ENCODE results near the gene ZNF143.

- TF ChIP-seq, protein P1, sequence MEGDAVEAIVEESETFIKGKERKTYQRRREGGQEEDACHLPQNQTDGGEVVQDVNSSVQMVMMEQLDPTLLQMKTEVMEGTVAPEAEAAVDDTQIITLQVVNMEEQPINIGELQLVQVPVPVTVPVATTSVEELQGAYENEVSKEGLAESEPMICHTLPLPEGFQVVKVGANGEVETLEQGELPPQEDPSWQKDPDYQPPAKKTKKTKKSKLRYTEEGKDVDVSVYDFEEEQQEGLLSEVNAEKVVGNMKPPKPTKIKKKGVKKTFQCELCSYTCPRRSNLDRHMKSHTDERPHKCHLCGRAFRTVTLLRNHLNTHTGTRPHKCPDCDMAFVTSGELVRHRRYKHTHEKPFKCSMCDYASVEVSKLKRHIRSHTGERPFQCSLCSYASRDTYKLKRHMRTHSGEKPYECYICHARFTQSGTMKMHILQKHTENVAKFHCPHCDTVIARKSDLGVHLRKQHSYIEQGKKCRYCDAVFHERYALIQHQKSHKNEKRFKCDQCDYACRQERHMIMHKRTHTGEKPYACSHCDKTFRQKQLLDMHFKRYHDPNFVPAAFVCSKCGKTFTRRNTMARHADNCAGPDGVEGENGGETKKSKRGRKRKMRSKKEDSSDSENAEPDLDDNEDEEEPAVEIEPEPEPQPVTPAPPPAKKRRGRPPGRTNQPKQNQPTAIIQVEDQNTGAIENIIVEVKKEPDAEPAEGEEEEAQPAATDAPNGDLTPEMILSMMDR (IDR thresholded peaks at IDR 0.05): no peak
- TF ChIP-seq POLR2A (IDR thresholded peaks at IDR 0.05): no peak
Measured at GRCh38 chr11:9530901-9531625, 70.3 kb downstream of the ZNF143 start.

Measured in right lobe of liver (tissue), 4 donors.